Measurements from ENCODE around the gene RAB44. TPM values are rescaled to one million over a fixed set of nuclear protein-coding genes. Genes with fewer than 3 reads are reported as not detected.
A peak's percentile ranks its signal among the peaks of the same experiment; 100 is the strongest.

RAB44 gene
- total and polyA plus RNA-seq, 2 of the 13 experiments (the other 11 are each of a cell fraction or from before 2014, with no cell fraction given) = not detected

GRCh38 chr6:36724514-36725390 is 27.1 kb downstream of the RAB44 start (continued):
- no peak for TF ChIP-seq POLR2AphosphoS5 (IDR thresholded peaks at IDR 0.05; ENCODE audit: low read depth, low read length)
- TF ChIP-seq IRF2 (CRISPR knock-in tag; IDR thresholded peaks at IDR 0.05) = 0 out of 2 replicates have a peak, but pooled peaks have one; percentile 18
- TF ChIP-seq TBL1XR1 (IDR thresholded peaks at IDR 0.05; ENCODE audit: borderline replicate concordance, low read length, partially characterized antibody) = no peak
- no peak for TF ChIP-seq HNRNPH1 (optimal IDR thresholded peaks at IDR 0.05; ENCODE audit: low read depth, low read length)
- TF ChIP-seq ZNF816 (CRISPR knock-in tag; IDR thresholded peaks at IDR 0.05; ENCODE audit: borderline replicate concordance) = no peak
- 0 out of 2 replicates have a peak, but pooled peaks have one; percentile 45 for TF ChIP-seq FOXC1 (CRISPR knock-in tag; IDR thresholded peaks at IDR 0.05; ENCODE audit: borderline replicate concordance)
- TF ChIP-seq, protein P1, sequence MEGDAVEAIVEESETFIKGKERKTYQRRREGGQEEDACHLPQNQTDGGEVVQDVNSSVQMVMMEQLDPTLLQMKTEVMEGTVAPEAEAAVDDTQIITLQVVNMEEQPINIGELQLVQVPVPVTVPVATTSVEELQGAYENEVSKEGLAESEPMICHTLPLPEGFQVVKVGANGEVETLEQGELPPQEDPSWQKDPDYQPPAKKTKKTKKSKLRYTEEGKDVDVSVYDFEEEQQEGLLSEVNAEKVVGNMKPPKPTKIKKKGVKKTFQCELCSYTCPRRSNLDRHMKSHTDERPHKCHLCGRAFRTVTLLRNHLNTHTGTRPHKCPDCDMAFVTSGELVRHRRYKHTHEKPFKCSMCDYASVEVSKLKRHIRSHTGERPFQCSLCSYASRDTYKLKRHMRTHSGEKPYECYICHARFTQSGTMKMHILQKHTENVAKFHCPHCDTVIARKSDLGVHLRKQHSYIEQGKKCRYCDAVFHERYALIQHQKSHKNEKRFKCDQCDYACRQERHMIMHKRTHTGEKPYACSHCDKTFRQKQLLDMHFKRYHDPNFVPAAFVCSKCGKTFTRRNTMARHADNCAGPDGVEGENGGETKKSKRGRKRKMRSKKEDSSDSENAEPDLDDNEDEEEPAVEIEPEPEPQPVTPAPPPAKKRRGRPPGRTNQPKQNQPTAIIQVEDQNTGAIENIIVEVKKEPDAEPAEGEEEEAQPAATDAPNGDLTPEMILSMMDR (CRISPR knock-in tag; IDR thresholded peaks at IDR 0.05) = peak; percentile 93
- no peak for TF ChIP-seq LCORL (IDR thresholded peaks at IDR 0.05)
- TF ChIP-seq LCORL (CRISPR knock-in tag; IDR thresholded peaks at IDR 0.05) = peak; percentile 45; the same call in 1 of the 2 replicates
- TF ChIP-seq MIXL1 (CRISPR knock-in tag; IDR thresholded peaks at IDR 0.05) = 0 out of 2 replicates have a peak, but pooled peaks have one; percentile 27
- TF ChIP-seq ZMYM3 (CRISPR knock-in tag; IDR thresholded peaks at IDR 0.05) = no peak
- 0 out of 2 replicates have a peak, but pooled peaks have one; percentile 19 for TF ChIP-seq SALL1 (CRISPR knock-in tag; IDR thresholded peaks at IDR 0.05)
- TF ChIP-seq KLF13 (CRISPR knock-in tag; IDR thresholded peaks at IDR 0.05) = no peak
- TF ChIP-seq, protein P2, sequence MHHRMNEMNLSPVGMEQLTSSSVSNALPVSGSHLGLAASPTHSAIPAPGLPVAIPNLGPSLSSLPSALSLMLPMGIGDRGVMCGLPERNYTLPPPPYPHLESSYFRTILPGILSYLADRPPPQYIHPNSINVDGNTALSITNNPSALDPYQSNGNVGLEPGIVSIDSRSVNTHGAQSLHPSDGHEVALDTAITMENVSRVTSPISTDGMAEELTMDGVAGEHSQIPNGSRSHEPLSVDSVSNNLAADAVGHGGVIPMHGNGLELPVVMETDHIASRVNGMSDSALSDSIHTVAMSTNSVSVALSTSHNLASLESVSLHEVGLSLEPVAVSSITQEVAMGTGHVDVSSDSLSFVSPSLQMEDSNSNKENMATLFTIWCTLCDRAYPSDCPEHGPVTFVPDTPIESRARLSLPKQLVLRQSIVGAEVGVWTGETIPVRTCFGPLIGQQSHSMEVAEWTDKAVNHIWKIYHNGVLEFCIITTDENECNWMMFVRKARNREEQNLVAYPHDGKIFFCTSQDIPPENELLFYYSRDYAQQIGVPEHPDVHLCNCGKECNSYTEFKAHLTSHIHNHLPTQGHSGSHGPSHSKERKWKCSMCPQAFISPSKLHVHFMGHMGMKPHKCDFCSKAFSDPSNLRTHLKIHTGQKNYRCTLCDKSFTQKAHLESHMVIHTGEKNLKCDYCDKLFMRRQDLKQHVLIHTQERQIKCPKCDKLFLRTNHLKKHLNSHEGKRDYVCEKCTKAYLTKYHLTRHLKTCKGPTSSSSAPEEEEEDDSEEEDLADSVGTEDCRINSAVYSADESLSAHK (CRISPR knock-in tag; IDR thresholded peaks at IDR 0.05; ENCODE audit: borderline replicate concordance) = no peak
- TF ChIP-seq AFF4 (CRISPR knock-in tag; IDR thresholded peaks at IDR 0.05) = no peak
- TF ChIP-seq GRHL1 (CRISPR knock-in tag; conservative IDR thresholded peaks at IDR 0.05) = no peak
- TF ChIP-seq THAP8 (CRISPR knock-in tag; IDR thresholded peaks at IDR 0.05; ENCODE audit: borderline replicate concordance) = no peak
- TF ChIP-seq STAG1 (CRISPR knock-in tag; IDR thresholded peaks at IDR 0.05) = peak; percentile 96
- TF ChIP-seq ZNF776 (CRISPR knock-in tag; IDR thresholded peaks at IDR 0.05) = no peak
